Skeletal muscle satellite cell (primary cell): ENCODE measurements around the gene CLIC5.

Experiments
- H3K27me3 ChIP-seq: 2 replicates; pipeline ENCODE4 v1.7.0; 2013; ENCODE audit warnings: low read length; ENCODE audit not compliant: control insufficient read depth, insufficient read depth
- H3K36me3 ChIP-seq: 2 replicates; pipeline ENCODE4 v1.7.0; 2013; ENCODE audit warnings: mild to moderate bottlenecking, control low read depth, low read length; ENCODE audit not compliant: insufficient read depth
- H3K4me1 ChIP-seq: 2 replicates; pipeline ENCODE4 v1.7.0; 2013; ENCODE audit warnings: low read length; ENCODE audit not compliant: control insufficient read depth, insufficient read depth
- H3K4me2 ChIP-seq: 2 replicates; pipeline ENCODE4 v1.7.0; 2013; ENCODE audit warnings: mild to moderate bottlenecking, low read length
- H3K4me3 ChIP-seq: 2 replicates; pipeline ENCODE4 v1.7.0; 2013; ENCODE audit warnings: low read length
- H3K9ac ChIP-seq: 2 replicates; pipeline ENCODE4 v1.7.0; 2013; ENCODE audit warnings: mild to moderate bottlenecking, low read depth, low read length, moderate library complexity
- H3K9me3 ChIP-seq: replicated peaks from 2 replicates; pipeline ENCODE4 v1.7.0; 2013; ENCODE audit warnings: mild to moderate bottlenecking, control low read depth, low read length

The CLIC5 gene

DNA sequence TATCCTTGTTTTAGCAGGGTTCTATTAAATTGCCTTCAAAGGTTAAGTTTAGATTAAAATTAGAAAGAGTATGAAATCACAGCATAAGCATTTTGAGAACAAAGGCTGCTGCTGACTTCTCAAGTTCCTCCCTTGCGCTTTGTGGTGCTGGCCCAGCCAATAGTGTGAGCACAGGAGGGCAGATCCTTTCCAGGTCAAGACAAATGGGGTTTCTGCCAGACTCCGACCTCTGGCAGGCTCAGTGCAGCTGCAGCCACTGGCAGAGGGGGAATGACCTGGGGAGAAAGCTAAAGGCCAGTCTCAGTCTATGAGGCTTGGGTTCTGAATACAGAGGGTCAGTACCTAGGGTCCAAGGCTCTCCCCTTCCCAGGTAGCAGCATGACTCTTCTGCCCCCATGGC lies 27.0 kb downstream of the CLIC5 start:
- Histone ChIP-seq H3K36me3 (no peaks in the 10 kb centered on the region), H3K4me1 (no peaks in the 10 kb centered on the region), H3K4me2 (no peak overlapping the region), H3K27me3 (peaks cover 10% of the 10 kb centered on the region), H3K9ac (no peak overlapping the region), H3K9me3 (no peaks in the 10 kb centered on the region), H3K4me3 (no peak overlapping the region)

DNA sequence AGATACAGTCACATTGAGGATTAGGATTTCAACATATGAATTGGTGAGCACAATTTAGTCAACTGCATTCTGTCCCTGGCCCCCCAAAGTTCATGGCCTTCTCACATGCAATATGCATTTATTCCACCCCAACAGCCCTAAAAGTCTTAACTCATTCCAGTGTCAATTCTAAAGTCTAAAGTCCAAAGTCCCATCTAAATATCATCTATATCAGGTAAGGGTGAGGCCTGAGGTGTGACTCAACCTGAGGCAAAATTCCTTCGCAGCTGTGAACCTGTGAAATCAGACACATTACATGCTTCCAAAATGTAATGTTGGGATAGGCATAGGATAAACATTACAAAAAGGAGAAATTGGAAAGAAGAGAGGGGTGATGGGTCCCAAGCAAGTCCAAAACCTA lies 27.8 kb downstream of the CLIC5 start:
- Histone ChIP-seq H3K36me3 (no peaks in the 10 kb centered on the region), H3K4me2 (no peak overlapping the region), H3K9ac (no peak overlapping the region), H3K27me3 (peaks cover 7% of the 10 kb centered on the region), H3K4me1 (no peaks in the 10 kb centered on the region), H3K9me3 (no peaks in the 10 kb centered on the region), H3K4me3 (no peak overlapping the region)

DNA sequence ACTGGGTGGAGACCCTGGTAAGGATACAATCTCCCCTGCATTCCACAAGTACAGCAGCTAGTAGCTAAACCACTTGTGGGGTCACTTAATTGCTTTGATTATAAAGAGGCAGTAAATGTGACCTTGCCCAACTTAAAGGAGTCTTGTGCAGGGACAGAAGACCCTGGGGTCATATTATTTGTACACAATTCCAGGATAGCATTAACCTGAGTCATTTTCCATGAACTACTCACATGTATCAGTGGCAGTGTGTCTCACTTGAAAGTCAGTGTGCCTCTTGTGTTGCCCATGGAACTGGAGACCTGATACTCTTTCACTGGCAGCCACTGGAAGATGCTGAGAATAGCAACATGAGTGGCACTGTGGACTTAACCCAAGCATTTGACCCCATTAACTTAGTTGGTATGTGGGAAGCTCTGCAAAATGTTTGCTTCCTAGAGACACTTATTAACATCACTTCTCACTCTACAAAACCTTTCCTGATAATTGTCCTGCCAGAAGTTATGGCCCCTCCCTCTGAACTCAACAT lies 28.9 kb downstream of the CLIC5 start:
- H3K4me2 ChIP-seq = no peak overlapping the region

DNA sequence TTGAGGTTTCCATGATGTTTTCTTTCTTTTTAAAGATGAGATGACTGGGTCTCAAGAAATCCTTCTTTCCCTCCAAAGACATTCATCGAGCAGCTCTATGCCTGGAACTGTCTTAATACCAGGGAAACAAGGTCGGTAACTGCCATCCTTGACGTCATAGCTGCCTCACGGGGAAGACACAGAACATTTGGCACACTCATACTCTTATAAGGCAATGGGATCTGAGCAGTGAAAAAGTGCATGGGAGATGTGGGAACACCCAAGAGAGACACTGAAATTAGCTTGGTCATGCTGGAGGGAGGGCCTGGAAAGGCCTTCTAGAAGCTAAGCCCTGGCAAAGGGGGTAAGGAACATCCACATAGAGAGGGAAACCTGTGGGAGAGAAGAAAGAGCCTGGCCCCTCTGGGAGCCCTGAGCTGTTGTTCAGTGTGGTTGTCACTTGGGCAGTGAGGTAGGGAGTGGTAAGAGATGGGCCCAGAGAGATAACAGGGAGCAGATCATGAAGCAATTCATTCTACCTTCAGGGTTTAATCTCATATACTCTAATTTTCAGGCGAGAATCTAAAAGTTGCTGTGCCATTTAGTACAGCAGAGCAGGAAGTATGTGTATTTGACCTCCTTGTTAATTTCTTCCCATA lies 30.8 kb downstream of the CLIC5 start:
- Histone ChIP-seq H3K9ac (no peak overlapping the region), H3K4me3 (no peak overlapping the region), H3K9me3 (no peaks in the 10 kb centered on the region), H3K4me2 (no peak overlapping the region), H3K27me3 (peaks cover 3% of the 10 kb centered on the region), H3K36me3 (no peaks in the 10 kb centered on the region), H3K4me1 (no peaks in the 10 kb centered on the region)

More for the DNA sequence above, 28.9 kb downstream of the CLIC5 start:
- no peaks in the 10 kb centered on the region for H3K36me3 ChIP-seq
- H3K9ac ChIP-seq = no peak overlapping the region
- no peaks in the 10 kb centered on the region for H3K4me1 ChIP-seq
- no peak overlapping the region for H3K4me3 ChIP-seq
- H3K27me3 ChIP-seq = peaks cover 7% of the 10 kb centered on the region
- no peaks in the 10 kb centered on the region for H3K9me3 ChIP-seq

DNA sequence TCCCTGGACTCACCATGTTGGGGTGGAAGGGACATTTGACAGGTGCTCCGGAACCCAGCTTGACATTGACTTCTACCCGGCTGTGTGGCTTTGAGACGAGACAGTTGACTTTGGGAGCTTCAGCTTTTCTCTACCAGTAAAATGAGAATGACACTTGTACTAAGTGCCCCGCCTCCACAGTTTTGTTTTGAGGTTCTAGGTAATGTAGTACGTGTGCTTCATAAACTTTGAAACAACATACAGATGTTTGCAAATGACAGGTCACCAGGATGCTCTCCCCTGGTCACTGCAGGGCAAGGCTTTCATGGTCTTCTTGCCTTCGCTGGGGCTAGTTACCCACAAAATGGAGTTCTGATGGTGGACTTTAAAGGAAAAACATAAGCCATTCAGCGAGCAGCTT lies 31.3 kb downstream of the CLIC5 start:
- Histone ChIP-seq H3K4me2 (no peak overlapping the region), H3K4me3 (no peak overlapping the region)

DNA sequence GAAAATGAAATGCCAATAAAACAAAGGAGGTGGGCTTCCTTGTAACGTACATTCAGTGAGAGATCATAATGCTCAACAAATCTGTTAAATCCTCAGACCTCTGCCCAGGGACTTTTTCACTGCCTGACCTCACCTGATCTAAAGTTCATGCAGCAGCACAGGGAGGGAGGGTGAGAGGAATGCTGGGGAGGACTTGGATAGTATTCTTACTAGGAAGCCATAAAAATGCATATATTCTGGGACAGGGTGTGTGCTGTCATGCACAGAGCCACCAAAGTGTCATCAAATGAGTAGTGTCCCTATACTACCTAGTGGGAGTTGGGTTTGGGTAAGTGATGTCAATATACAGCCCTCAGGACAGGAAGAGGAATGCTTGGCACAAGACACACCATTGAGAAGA lies 32.6 kb downstream of the CLIC5 start:
- Histone ChIP-seq H3K9me3 (no peaks in the 10 kb centered on the region), H3K4me1 (no peaks in the 10 kb centered on the region), H3K27me3 (no peaks in the 10 kb centered on the region), H3K4me2 (no peak overlapping the region), H3K4me3 (no peak overlapping the region), H3K36me3 (no peaks in the 10 kb centered on the region), H3K9ac (no peak overlapping the region)

More for the DNA sequence above, 31.3 kb downstream of the CLIC5 start:
- no peak overlapping the region for H3K9ac ChIP-seq
- no peaks in the 10 kb centered on the region for H3K27me3 ChIP-seq
- no peaks in the 10 kb centered on the region for H3K36me3 ChIP-seq
- H3K4me1 ChIP-seq = no peaks in the 10 kb centered on the region
- no peaks in the 10 kb centered on the region for H3K9me3 ChIP-seq

DNA sequence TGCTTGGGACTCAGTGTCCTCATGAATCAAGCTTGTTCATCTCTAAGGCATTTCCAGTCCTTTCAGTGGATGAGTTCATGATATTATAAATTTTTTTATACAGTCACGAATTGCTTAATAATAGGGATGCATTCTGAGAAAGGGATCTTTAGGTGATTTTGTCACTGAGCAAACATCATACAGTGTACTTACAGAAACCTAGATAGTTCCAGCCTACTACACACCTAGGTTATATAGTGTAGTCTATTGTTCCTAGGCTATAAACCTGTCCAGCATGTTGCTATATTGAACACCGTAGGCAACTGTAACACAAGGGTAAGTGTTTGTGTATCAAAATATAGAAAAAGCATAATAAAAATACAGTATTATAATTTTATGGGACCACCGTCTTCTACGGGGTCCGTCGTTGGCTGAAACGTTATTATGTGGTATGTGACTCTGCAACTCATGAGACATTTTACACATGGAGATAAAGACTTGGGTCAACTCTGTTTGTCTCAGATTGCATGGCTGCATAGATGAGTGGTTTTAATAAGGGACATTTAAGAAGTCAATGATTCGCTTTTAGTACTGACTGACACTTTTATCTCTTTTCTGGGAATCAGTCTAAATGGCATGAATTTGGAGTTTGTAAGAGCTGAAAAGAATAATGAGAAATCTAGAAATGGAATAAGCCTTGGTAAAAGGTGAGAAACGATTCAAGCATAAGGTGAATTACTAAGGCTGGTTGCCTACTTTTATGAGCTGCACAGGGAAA lies 33.2 kb downstream of the CLIC5 start:
- Histone ChIP-seq H3K9ac (no peak overlapping the region), H3K4me2 (no peak overlapping the region), H3K36me3 (no peaks in the 10 kb centered on the region), H3K27me3 (no peaks in the 10 kb centered on the region), H3K4me3 (no peak overlapping the region), H3K4me1 (no peaks in the 10 kb centered on the region), H3K9me3 (no peaks in the 10 kb centered on the region)

DNA sequence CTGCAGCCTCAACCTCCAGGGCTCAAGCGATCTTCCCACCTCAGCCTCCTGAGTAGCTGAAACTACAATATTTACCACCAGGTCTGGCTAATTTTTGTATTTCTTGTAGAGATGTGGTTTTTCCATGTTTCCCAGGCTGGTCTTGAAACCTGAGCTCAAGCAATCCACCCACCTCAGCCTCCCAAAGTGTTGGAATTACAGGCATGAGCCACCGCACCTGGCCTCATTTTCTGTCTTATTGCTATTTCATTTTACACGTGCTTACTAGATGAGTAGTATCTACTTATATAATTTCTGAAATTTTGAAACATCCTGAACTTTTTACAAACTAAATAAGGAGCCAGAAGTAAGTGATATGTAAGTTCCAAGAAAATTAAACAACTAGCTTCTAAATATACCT lies 34.6 kb downstream of the CLIC5 start:
- no peak overlapping the region for H3K9ac ChIP-seq
- H3K9me3 ChIP-seq = no peaks in the 10 kb centered on the region
- no peak overlapping the region for H3K4me3 ChIP-seq
- H3K4me1 ChIP-seq = no peaks in the 10 kb centered on the region
- H3K4me2 ChIP-seq = no peak overlapping the region
- H3K27me3 ChIP-seq = no peaks in the 10 kb centered on the region
- H3K36me3 ChIP-seq = no peaks in the 10 kb centered on the region

DNA sequence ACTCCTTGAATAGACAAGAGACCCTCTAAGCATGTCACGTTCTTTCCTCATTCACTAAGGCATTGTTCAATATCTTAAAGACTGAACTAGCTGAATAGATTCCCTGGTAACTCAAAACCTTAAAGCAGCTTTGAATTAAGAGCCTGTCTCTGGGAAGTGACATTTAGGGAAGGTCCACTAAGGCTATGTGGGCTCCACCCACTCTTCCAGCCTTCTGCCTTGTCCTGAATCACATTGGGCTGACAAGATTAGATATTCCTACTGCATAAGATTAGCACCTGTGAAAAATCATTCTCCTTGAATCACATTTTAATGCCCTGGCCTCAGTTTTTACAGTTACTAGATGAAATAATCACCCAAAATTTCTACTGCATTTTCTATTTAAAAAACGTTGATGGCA lies 36.3 kb downstream of the CLIC5 start:
- H3K4me1 ChIP-seq = no peaks in the 10 kb centered on the region
- no peak overlapping the region for H3K4me2 ChIP-seq
- H3K9ac ChIP-seq = no peak overlapping the region
- no peaks in the 10 kb centered on the region for H3K27me3 ChIP-seq
- H3K4me3 ChIP-seq = no peak overlapping the region
- H3K36me3 ChIP-seq = no peaks in the 10 kb centered on the region
- H3K9me3 ChIP-seq = no peaks in the 10 kb centered on the region

DNA sequence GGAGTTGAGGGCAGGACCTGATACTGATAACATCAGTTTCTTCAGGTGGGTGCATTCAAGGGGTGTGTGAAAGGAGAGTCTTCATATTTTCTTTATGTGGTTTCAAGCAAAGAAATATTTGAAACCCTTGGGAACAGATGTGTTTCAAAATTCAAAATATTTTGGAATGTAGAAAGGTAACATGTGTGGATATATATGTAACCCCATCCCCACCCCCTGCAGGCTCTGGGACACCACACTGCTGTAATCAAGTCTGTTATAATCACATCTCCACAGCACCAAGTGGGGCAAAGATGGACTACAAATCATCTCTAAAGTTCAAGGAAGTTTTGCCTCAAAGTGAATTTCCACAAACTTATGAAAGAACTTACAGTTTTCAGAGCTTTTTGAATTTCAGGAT lies 41.1 kb downstream of the CLIC5 start:
- Histone ChIP-seq H3K9me3 (no peaks in the 10 kb centered on the region), H3K27me3 (no peaks in the 10 kb centered on the region), H3K9ac (no peak overlapping the region), H3K4me3 (no peak overlapping the region), H3K36me3 (no peaks in the 10 kb centered on the region), H3K4me1 (no peaks in the 10 kb centered on the region), H3K4me2 (no peak overlapping the region)

DNA sequence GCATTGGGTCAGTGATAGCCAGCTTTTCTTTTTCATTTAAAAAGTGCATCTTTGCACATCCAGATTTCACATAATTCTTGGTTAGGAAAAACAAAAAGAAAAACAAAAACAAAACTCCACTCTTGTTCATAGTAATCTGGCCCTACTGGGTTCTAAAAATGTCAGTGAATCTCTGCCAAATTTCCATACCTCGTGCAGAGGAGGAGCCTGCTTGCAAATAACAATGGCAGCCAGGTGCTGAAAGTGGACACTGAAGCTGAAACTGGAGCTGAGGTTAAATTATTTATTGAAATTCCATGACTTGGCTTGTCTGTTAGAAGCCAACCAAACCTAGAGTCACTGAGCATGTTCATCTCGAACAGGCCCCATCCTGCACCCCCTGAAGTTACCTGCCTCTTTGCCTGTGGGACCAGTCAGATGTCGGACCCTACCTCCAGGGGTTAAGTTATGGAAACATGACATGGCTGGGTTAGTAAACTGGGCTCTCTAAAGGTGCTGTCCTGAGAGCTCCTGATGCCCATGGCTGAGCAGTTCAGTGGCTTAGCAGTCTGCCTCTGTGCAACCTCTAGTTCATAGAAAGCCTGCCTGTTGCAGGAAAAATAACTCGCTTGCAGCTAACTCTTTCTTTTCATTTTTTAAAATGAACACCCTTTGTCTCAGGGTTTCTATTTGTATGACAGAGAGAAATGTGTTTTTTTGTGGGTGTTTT lies 42.7 kb downstream of the CLIC5 start:
- Histone ChIP-seq H3K4me2 (no peak overlapping the region), H3K9me3 (no peaks in the 10 kb centered on the region), H3K4me1 (no peaks in the 10 kb centered on the region), H3K9ac (no peak overlapping the region), H3K27me3 (no peaks in the 10 kb centered on the region), H3K4me3 (no peak overlapping the region), H3K36me3 (no peaks in the 10 kb centered on the region)
